Stimulated activated naive B cell treated with anti-CD40 and anti-IgM and Interleukin-4, amounts not matched to agents 10 μg/mL and 1 μg/mL and 100 μg/mL, for 72 hours (primary cell): ENCODE measurements around the gene RGS13.
"Not testable (repeated sequence)": the region's sequence is repeated elsewhere in the genome, so short reads cannot be mapped to it uniquely, and the experiment has no call there.

Source experiments
- ATAC-seq, 2 donors: fragments of 150-1000 bp; cut with Tn5 transposase; replicated peaks; 2 replicates each; pipeline ENCODE4 v1.10.0; 2021; ENCODE audit warnings: moderate library complexity in 1 of 2
- DNase-seq: peaks from one replicate; pipeline ENCODE4 v3.0.0; 2021
- H3K27ac Mint-ChIP-seq: one replicate; pipeline ENCODE4 v1.8.0; 2022; ENCODE audit warnings: mild to moderate bottlenecking, mixed read lengths
- H3K27me3 Mint-ChIP-seq, 2 donors: one replicate each; pipeline ENCODE4 v1.8.0; 2022; ENCODE audit warnings: mixed read lengths in 2 of 2
- H3K36me3 Mint-ChIP-seq, 2 donors: one replicate each; pipeline ENCODE4 v1.8.0; 2022; ENCODE audit warnings: mixed read lengths in 2 of 2, mild to moderate bottlenecking in 1 of 2
- H3K4me1 Mint-ChIP-seq, 2 donors: one replicate each; pipeline ENCODE4 v1.8.0; 2022; ENCODE audit warnings: mixed read lengths in 2 of 2, mild to moderate bottlenecking in 1 of 2
- H3K4me3 Mint-ChIP-seq, 2 donors: one replicate each; pipeline ENCODE4 v1.8.0; 2022; ENCODE audit warnings: mild to moderate bottlenecking in 2 of 2, mixed read lengths in 2 of 2, moderate library complexity in 1 of 2
- H3K9me3 Mint-ChIP-seq, 2 donors: one replicate each; pipeline ENCODE4 v1.8.0; 2022; ENCODE audit warnings: mixed read lengths in 2 of 2, mild to moderate bottlenecking in 1 of 2

Gene RGS13

DNA sequence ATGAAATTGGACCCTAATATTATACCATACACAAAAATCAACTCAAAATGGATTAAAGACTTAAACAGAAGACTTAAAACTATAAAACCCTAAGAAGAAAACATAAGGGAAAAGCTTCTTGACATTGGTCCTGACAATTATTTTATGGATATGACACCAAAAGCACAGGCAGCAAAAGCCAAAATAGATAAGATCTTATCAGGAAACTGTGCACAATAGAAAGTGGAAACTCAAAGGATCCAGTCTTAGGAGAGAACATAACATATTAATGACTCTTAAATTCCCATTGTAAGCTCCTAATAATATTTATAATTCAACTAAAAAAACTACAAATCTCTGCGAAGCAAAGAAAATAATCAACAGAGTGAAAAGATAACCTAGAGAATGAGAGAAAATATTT is 39.8 kb downstream of the RGS13 start:
- H3K27me3 Mint-ChIP-seq, result peaks cover 10 to 15% of the 10 kb centered on the region in 2 donors
- no peak for DNase-seq
- peaks cover 0 to 3% of the 10 kb centered on the region in 2 donors for H3K9me3 Mint-ChIP-seq
- H3K4me1 Mint-ChIP-seq, result no peaks in the 10 kb centered on the region
- no peak overlapping the region for H3K4me3 Mint-ChIP-seq
- H3K36me3 Mint-ChIP-seq, result no peaks in the 10 kb centered on the region
- H3K27ac Mint-ChIP-seq, result no peak overlapping the region
- ATAC-seq, result no peak

- Mint-ChIP-seq H3K4me1 (no peaks in the 10 kb centered on the region), H3K4me3 (no peak overlapping the region), H3K27ac (no peak overlapping the region), H3K27me3 (peaks cover under 1 to 7% of the 10 kb centered on the region in 2 donors), H3K9me3 (no peaks in the 10 kb centered on the region), H3K36me3 (no peaks in the 10 kb centered on the region)
- ATAC-seq (no peak), DNase-seq (no peak)
Measured at GRCh38 chr1:192678099-192678498, 42.2 kb downstream of the RGS13 start.

DNA sequence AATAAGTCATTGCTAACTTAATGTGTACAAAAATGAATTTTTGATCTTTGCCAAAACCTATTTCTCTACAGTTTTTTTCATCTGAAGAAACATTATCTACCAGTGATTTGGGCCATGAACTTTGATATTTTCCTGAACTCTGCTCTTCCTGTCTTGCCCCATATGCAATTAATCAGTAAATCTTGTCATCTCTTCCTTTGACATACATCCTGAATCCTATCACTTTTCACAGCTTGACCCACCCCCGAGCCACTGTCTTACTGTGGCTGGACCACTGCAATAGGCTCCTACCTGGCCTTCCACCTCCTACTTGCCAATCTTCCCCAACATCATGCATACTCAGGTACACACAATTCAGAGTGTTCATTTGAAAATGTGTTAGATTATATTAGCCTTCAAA is 46.4 kb downstream of the RGS13 start:
- H3K9me3 Mint-ChIP-seq, result peaks cover 0 to 11% of the 10 kb centered on the region in 2 donors
- H3K27ac Mint-ChIP-seq, result no peak overlapping the region
- DNase-seq (no peak), ATAC-seq (no peak)
- no peak overlapping the region for H3K4me3 Mint-ChIP-seq
- H3K27me3 Mint-ChIP-seq, result peaks cover 5 to 14% of the 10 kb centered on the region in 2 donors
- no peaks in the 10 kb centered on the region for H3K4me1 Mint-ChIP-seq
- H3K36me3 Mint-ChIP-seq, result no peaks in the 10 kb centered on the region

DNA sequence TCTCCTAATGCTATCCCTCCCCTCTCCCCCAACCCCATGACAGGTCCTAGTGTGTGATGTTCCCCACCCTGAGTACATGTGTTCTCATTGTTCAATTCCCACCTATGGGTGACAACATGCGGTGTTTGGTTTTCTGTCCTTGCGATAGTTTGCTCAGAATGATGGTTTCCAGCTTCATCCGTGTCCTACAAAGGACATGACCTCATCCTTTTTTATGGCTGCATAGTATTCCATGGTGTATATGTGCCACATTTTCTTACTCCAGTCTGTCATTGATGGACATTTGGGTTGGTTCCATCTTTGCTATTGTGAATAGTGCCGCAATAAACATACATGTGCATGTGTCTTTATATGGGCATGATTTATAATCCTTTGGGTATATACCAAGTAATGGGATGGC is 47.1 kb downstream of the RGS13 start:
- H3K4me3 Mint-ChIP-seq, H3K27ac Mint-ChIP-seq, H3K36me3 Mint-ChIP-seq, H3K4me1 Mint-ChIP-seq, DNase-seq, ATAC-seq: not testable (repeated sequence)
- peaks cover 7 to 18% of the 10 kb centered on the region in 2 donors for H3K27me3 Mint-ChIP-seq
- H3K9me3 Mint-ChIP-seq, result peaks cover 0 to 11% of the 10 kb centered on the region in 2 donors

DNA sequence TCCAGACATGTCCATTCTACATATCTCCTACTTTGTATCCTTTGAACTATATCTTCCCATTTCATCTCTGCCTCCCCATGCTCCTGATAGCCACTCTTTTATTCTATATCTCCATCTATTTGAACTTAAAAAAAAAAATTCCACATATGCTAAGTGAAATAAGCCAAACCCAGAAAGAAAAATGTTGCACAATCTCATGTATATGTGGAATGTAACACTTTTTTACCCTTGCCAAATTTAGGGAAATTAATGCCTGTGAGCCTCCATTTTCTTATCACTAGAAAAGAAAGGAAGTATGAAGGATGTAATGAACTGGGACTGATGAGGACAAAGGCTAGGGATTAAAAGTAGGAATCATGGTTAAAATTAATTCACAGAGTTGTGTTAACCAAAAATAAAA is 53.5 kb downstream of the RGS13 start:
- ATAC-seq, result no peak
- H3K9me3 Mint-ChIP-seq, result peaks cover 14 to 15% of the 10 kb centered on the region in 2 donors
- H3K27me3 Mint-ChIP-seq, result peaks cover 18 to 34% of the 10 kb centered on the region in 2 donors
- DNase-seq, result no peak
- no peak overlapping the region for H3K27ac Mint-ChIP-seq
- H3K4me3 Mint-ChIP-seq, result no peak overlapping the region
- H3K4me1 Mint-ChIP-seq, result no peaks in the 10 kb centered on the region
- peaks cover 1 to 7% of the 10 kb centered on the region in 2 donors for H3K36me3 Mint-ChIP-seq

GRCh38 chr1:192691041-192691440 is 55.1 kb downstream of the RGS13 start:
- H3K9me3 Mint-ChIP-seq, result peaks cover 10 to 14% of the 10 kb centered on the region in 2 donors
- H3K27ac Mint-ChIP-seq, result no peak overlapping the region
- peaks cover 1 to 7% of the 10 kb centered on the region in 2 donors for H3K36me3 Mint-ChIP-seq
- no peak overlapping the region for H3K4me3 Mint-ChIP-seq
- ATAC-seq (no peak), DNase-seq (no peak)
- H3K27me3 Mint-ChIP-seq, result peaks cover 19 to 34% of the 10 kb centered on the region in 2 donors
- no peaks in the 10 kb centered on the region for H3K4me1 Mint-ChIP-seq

DNA sequence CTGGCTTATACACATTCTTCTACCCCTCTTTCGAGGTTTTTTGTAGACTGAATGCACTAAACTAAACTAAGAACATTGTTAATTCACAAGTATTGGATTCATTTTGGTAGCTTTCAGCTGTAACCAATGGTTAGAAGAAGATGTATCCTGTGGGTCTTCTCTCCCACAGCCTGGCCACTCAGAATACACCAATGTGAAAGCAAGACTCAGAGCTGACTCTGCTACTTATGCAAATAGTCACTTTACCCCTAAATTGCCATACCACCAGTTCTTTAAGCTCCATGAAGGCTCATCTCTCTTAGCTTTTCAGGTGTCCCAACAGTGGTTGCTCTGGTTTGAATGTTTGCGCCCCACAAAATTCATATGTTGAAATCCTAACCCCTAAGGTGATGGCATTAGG is 60.1 kb downstream of the RGS13 start:
- ATAC-seq, result no peak

GRCh38 chr1:192697771-192698170 is 61.8 kb downstream of the RGS13 start:
- H3K27ac Mint-ChIP-seq, result no peak overlapping the region

More for the DNA sequence above, 60.1 kb downstream of the RGS13 start:
- Mint-ChIP-seq H3K9me3 (peaks cover 9 to 14% of the 10 kb centered on the region in 2 donors), H3K4me1 (peaks cover 0 to 7% of the 10 kb centered on the region in 2 donors), H3K36me3 (peaks cover 1 to 7% of the 10 kb centered on the region in 2 donors), H3K4me3 (no peak overlapping the region), H3K27me3 (peaks cover 12 to 22% of the 10 kb centered on the region in 2 donors), H3K27ac (no peak overlapping the region)
- no peak for DNase-seq

GRCh38 chr1:192698731-192699130 is 62.8 kb downstream of the RGS13 start:
- Mint-ChIP-seq H3K36me3 (no peaks in the 10 kb centered on the region), H3K4me3 (no peak overlapping the region), H3K27me3 (peaks cover 6 to 17% of the 10 kb centered on the region in 2 donors), H3K27ac (no peak overlapping the region), H3K9me3 (peaks cover 2 to 4% of the 10 kb centered on the region in 2 donors), H3K4me1 (peaks cover 5 to 8% of the 10 kb centered on the region in 2 donors)
- no peak for DNase-seq
- no peak for ATAC-seq

More at GRCh38 chr1:192697771-192698170, 61.8 kb downstream of the RGS13 start:
- Mint-ChIP-seq H3K27me3 (peaks cover 6 to 17% of the 10 kb centered on the region in 2 donors), H3K4me3 (no peak overlapping the region), H3K4me1 (peaks cover 0 to 8% of the 10 kb centered on the region in 2 donors), H3K36me3 (peaks cover 0 to 3% of the 10 kb centered on the region in 2 donors), H3K9me3 (peaks cover 3 to 6% of the 10 kb centered on the region in 2 donors)
- DNase-seq (no peak), ATAC-seq (no peak)

DNA sequence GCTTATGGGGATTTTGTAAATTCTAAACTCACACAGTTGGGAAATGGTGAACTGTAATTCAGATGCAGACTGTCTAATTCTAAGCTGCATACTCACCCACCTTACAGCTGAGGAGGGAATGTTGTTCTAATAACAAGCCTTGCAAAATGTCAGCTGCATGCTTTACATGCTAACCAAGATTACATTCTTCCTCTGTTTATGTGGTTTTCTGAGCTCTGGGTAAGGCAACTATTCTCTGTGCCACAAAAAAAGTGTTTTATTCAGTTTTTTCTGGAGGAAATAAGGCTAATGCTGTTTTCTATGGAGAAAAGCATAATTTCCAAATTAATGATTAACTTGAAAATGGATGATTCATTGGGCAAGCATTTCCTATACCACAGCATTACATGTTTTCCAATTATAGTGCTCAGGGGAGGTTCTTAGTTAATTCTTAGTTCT is 64.9 kb downstream of the RGS13 start:
- ATAC-seq (peak; percentile 27 to 29), DNase-seq (no peak)
- no peaks in the 10 kb centered on the region for H3K9me3 Mint-ChIP-seq
- no peaks in the 10 kb centered on the region for H3K36me3 Mint-ChIP-seq
- no peak overlapping the region for H3K27ac Mint-ChIP-seq
- H3K27me3 Mint-ChIP-seq, result peaks cover 0 to 8% of the 10 kb centered on the region in 2 donors
- H3K4me1 Mint-ChIP-seq, result peaks cover 6 to 8% of the 10 kb centered on the region in 2 donors
- no peak overlapping the region for H3K4me3 Mint-ChIP-seq

- no peak overlapping the region for H3K27ac Mint-ChIP-seq
- ATAC-seq (no peak), DNase-seq (no peak)
- H3K9me3 Mint-ChIP-seq, result no peaks in the 10 kb centered on the region
- H3K27me3 Mint-ChIP-seq, result peaks cover 0 to 3% of the 10 kb centered on the region in 2 donors
- no peaks in the 10 kb centered on the region for H3K36me3 Mint-ChIP-seq
- no peak overlapping the region for H3K4me3 Mint-ChIP-seq
- H3K4me1 Mint-ChIP-seq, result peaks cover 6 to 8% of the 10 kb centered on the region in 2 donors
Measured at GRCh38 chr1:192702212-192702902, 66.4 kb downstream of the RGS13 start.

- Mint-ChIP-seq H3K4me3 (no peak overlapping the region), H3K9me3 (no peaks in the 10 kb centered on the region), H3K4me1 (peaks cover 6 to 8% of the 10 kb centered on the region in 2 donors), H3K27me3 (no peaks in the 10 kb centered on the region), H3K36me3 (no peaks in the 10 kb centered on the region), H3K27ac (peak overlapping the region; percentile 85)
- DNase-seq (no peak), ATAC-seq (peak; percentile 78 to 87)
Measured at GRCh38 chr1:192703283-192704206, 67.6 kb downstream of the RGS13 start.

- Mint-ChIP-seq H3K36me3 (no peaks in the 10 kb centered on the region), H3K4me1 (peaks cover 6% of the 10 kb centered on the region in 2 donors), H3K9me3 (no peaks in the 10 kb centered on the region), H3K4me3 (no peak overlapping the region), H3K27me3 (no peaks in the 10 kb centered on the region), H3K27ac (no peak overlapping the region)
- no peak for ATAC-seq
- no peak for DNase-seq
Measured at GRCh38 chr1:192705510-192705909, 69.6 kb downstream of the RGS13 start.

DNA sequence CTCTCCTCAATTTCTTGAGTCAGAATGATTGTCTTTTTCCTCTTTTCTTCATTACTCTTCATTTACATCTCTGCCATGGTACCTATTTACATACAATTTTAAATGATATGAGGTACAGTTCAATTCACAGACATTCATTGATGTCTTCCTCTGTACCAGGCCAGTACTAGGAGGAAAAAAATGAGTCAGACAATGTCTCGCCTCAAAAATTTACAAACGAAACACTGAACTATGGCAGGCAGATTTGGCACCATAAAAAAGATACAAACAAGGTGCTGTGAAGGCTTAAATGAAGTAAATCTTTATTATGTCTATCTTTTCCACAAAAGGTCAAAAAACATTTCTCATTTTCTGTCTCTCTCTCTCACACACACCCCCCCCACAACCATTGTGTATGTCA is 71.0 kb downstream of the RGS13 start:
- DNase-seq (no peak), ATAC-seq (no peak)
- Mint-ChIP-seq H3K36me3 (no peaks in the 10 kb centered on the region), H3K4me1 (peaks cover 0 to 6% of the 10 kb centered on the region in 2 donors), H3K27me3 (no peaks in the 10 kb centered on the region), H3K9me3 (no peaks in the 10 kb centered on the region), H3K4me3 (no peak overlapping the region), H3K27ac (no peak overlapping the region)
